H1 (cell line): ENCODE measurements around the gene GRIA3. TPM values are rescaled to one million over a fixed set of nuclear protein-coding genes. Genes with fewer than 3 reads are reported as not detected.

Experiments used
- CTCF ChIA-PET: fragments of 300-600 bp; sonication (Branson Sonifier 250); formaldehyde crosslinking; loops from one replicate; lab custom pipeline; 2021; ENCODE audit not compliant: partially characterized antibody; lab: Charles Lee
- POLR2A ChIA-PET: fragments of 300-600 bp; sonication (Branson Sonifier 250); formaldehyde crosslinking; loops from one replicate; lab custom pipeline; 2021; ENCODE audit warnings: inconsistent platforms; ENCODE audit not compliant: partially characterized antibody; lab: Charles Lee
- DNase-seq, 2 experiments: peaks; one replicate each; pipeline versions ENCODE4 v3.0.0 to v3.0.0-alpha.2; 2010 to 2022; ENCODE audit warnings: low spot score in 2 of 2, low read depth in 1 of 2, mixed read lengths in 1 of 2
- FAIRE-seq: peaks from 2 replicates; lab custom pipeline; 2011; peaks lifted over from hg19 to GRCh38; lab: Jason Lieb, UNC
- H2AFZ ChIP-seq: 2 replicates; pipeline ENCODE4 v1.8.1; 2012; ENCODE audit warnings: low read length, inconsistent platforms
- H2AK5ac ChIP-seq: 2 replicates; pipeline ENCODE4 v1.6.1; 2013; ENCODE audit warnings: low read depth, low read length
- H2BK120ac ChIP-seq: replicated peaks from 2 replicates; pipeline ENCODE3; 2013; ENCODE audit warnings: low read depth, low read length, inconsistent platforms
- H2BK12ac ChIP-seq: 2 replicates; pipeline ENCODE4 v1.6.1; 2013; ENCODE audit warnings: low read depth, low read length
- H2BK15ac ChIP-seq: 2 replicates; pipeline ENCODE4 v1.6.1; 2013; ENCODE audit warnings: low read length
- H2BK20ac ChIP-seq: 2 replicates; pipeline ENCODE4 v1.6.1; 2013; ENCODE audit warnings: low read length
- H2BK5ac ChIP-seq: 2 replicates; pipeline ENCODE4 v1.6.1; 2013; ENCODE audit warnings: low read depth, low read length
- H3K14ac ChIP-seq: 2 replicates; pipeline ENCODE4 v1.6.1; 2013; ENCODE audit warnings: inconsistent platforms; ENCODE audit not compliant: insufficient read length
- H3K18ac ChIP-seq: 2 replicates; pipeline ENCODE4 v1.6.1; 2013; ENCODE audit warnings: low read length; ENCODE audit errors: extremely low read depth
- H3K23ac ChIP-seq: 2 replicates; pipeline ENCODE4 v1.6.1; 2013; ENCODE audit warnings: inconsistent platforms; ENCODE audit not compliant: insufficient read length
- H3K23me2 ChIP-seq: 2 replicates; pipeline ENCODE4 v1.6.1; 2013; ENCODE audit warnings: low read depth, low read length
- H3K27ac ChIP-seq: 2 replicates; pipeline ENCODE4 v1.6.1; 2011; ENCODE audit warnings: low read depth, low read length, inconsistent platforms
- H3K27me3 ChIP-seq, 4 experiments: replicated peaks in 1 of 4; 1 replicate in 1 of 4; 2 replicates in 3 of 4; pipeline versions ENCODE4 v1.6.1 to v1.8.1; 2011 to 2013; ENCODE audit warnings: low read length in 3 of 4, mild to moderate bottlenecking in 3 of 4, inconsistent platforms in 2 of 4, mixed read lengths in 2 of 4, moderate library complexity in 1 of 4; ENCODE audit not compliant: control insufficient read depth in 3 of 4, insufficient read depth in 3 of 4; ENCODE audit errors: extremely low read depth in 1 of 4
- H3K36me3 ChIP-seq, 4 experiments: 2 replicates each; pipeline versions ENCODE4 v1.6.1 to v1.8.1; 2011 to 2013; ENCODE audit warnings: mild to moderate bottlenecking in 4 of 4, low read length in 3 of 4, moderate library complexity in 2 of 4, control low read depth in 1 of 4, inconsistent platforms in 1 of 4; ENCODE audit not compliant: insufficient read depth in 4 of 4, control insufficient read depth in 2 of 4
- H3K4ac ChIP-seq: replicated peaks from 2 replicates; pipeline ENCODE3; 2013; ENCODE audit warnings: low read length, low read depth, mixed read lengths, inconsistent platforms; ENCODE audit not compliant: insufficient read length
- H3K4me1 ChIP-seq, 4 experiments: replicated peaks in 1 of 4; 1 replicate in 1 of 4; 2 replicates in 3 of 4; pipeline versions ENCODE4 v1.6.1 to v1.8.1; 2011 to 2013; ENCODE audit warnings: low read length in 3 of 4, inconsistent platforms in 2 of 4, mixed read lengths in 1 of 4; ENCODE audit not compliant: insufficient read depth in 4 of 4, control insufficient read depth in 3 of 4
- H3K4me2 ChIP-seq, 2 experiments: 2 replicates each; pipeline versions ENCODE4 v1.6.1 to v1.8.1; 2011 to 2013; ENCODE audit warnings: low read depth in 2 of 2, low read length in 2 of 2, control low read depth in 1 of 2, inconsistent platforms in 1 of 2, mild to moderate bottlenecking in 1 of 2; ENCODE audit not compliant: insufficient read depth in 1 of 2
- H3K4me3 ChIP-seq, 4 experiments: fragments of 200-600, 300-600 bp in 1 of 4; sonication (generic), shearing (Covaris generic), sonication (Bioruptor Twin) in 1 of 4; 2 replicates each; pipeline versions ENCODE4 v1.5.1 to v1.8.1; 2011 to 2016; ENCODE audit warnings: low read length in 4 of 4, low read depth in 3 of 4, control low read depth in 2 of 4, inconsistent platforms in 2 of 4, mild to moderate bottlenecking in 2 of 4, mixed read lengths in 1 of 4, moderate library complexity in 1 of 4; ENCODE audit not compliant: insufficient read depth in 2 of 4; ENCODE audit errors: extremely low read depth in 1 of 4
- H3K56ac ChIP-seq: replicated peaks from 2 replicates; pipeline ENCODE3; 2013; ENCODE audit warnings: low read depth, mild to moderate bottlenecking, mixed read lengths, low read length, inconsistent platforms; ENCODE audit not compliant: insufficient read length
- H3K79me1 ChIP-seq: 2 replicates; pipeline ENCODE4 v1.6.1; 2013; ENCODE audit warnings: low read depth, low read length, control low read depth
- H3K79me2 ChIP-seq, 2 experiments: 2 replicates each; pipeline versions ENCODE4 v1.6.1 to v1.8.1; 2012 to 2013; ENCODE audit warnings: low read length in 2 of 2, mild to moderate bottlenecking in 2 of 2, inconsistent platforms in 1 of 2; ENCODE audit not compliant: insufficient read depth in 2 of 2, control insufficient read depth in 1 of 2
- H3K9ac ChIP-seq, 4 experiments: replicated peaks in 1 of 4; 1 replicate in 1 of 4; 2 replicates in 3 of 4; pipeline versions ENCODE4 v1.6.1 to v1.8.1; 2011 to 2013; ENCODE audit warnings: low read depth in 3 of 4, low read length in 3 of 4, control low read depth in 2 of 4, mild to moderate bottlenecking in 2 of 4, moderate library complexity in 2 of 4, inconsistent platforms in 1 of 4; ENCODE audit errors: extremely low read depth in 1 of 4
- H3K9me3 ChIP-seq, 2 experiments: 2 replicates each; pipeline versions ENCODE4 v1.6.1 to v1.8.1; 2012 to 2013; ENCODE audit warnings: mild to moderate bottlenecking in 2 of 2, moderate library complexity in 2 of 2, control low read depth in 1 of 2, inconsistent platforms in 1 of 2, low read depth in 1 of 2, low read length in 1 of 2, mixed read lengths in 1 of 2; ENCODE audit not compliant: insufficient read depth in 2 of 2
- H4K20me1 ChIP-seq, 2 experiments: replicated peaks in 1 of 2; 2 replicates each; pipeline versions ENCODE3 to v1.8.1; 2011 to 2013; ENCODE audit warnings: inconsistent platforms in 2 of 2, low read length in 2 of 2, mild to moderate bottlenecking in 1 of 2; ENCODE audit not compliant: insufficient read depth in 2 of 2, control insufficient read depth in 1 of 2
- H4K5ac ChIP-seq: 2 replicates; pipeline ENCODE4 v1.6.1; 2013; ENCODE audit warnings: low read length, low read depth, mixed read lengths, inconsistent platforms; ENCODE audit not compliant: insufficient read length
- H4K8ac ChIP-seq: 2 replicates; pipeline ENCODE4 v1.8.0; 2013; ENCODE audit warnings: mild to moderate bottlenecking, moderate library complexity, low read length, inconsistent platforms; ENCODE audit not compliant: insufficient read depth; ENCODE audit errors: extremely low read depth
- H4K91ac ChIP-seq: replicated peaks from 2 replicates; pipeline ENCODE3; 2013; ENCODE audit warnings: low read length, mixed read lengths, inconsistent platforms; ENCODE audit not compliant: insufficient read length
- CHD1 ChIP-seq: IDR thresholded peaks from 2 replicates; pipeline ENCODE4 v1.6.1; 2012; ENCODE audit warnings: low read depth, low read length, improper control_type of control experiment
- FOSL1 ChIP-seq: IDR thresholded peaks from 2 replicates; pipeline ENCODE4 v1.6.1; 2011; ENCODE audit warnings: mild to moderate bottlenecking, low read depth, low read length, moderate library complexity; ENCODE audit not compliant: insufficient read depth
- GABPA ChIP-seq: IDR thresholded peaks from 2 replicates; pipeline ENCODE4 v1.6.1; 2011; ENCODE audit warnings: mild to moderate bottlenecking, low read length, moderate library complexity, borderline replicate concordance; ENCODE audit not compliant: insufficient read depth
- WGBS, 2 experiments: shearing (Covaris generic) in 1 of 2; methylation state at CpG; one replicate each; pipeline versions ENCODE4 v1.1.6 to v1.1.7; 2013 to 2015; ENCODE audit warnings: low lambda C conversion rate in 2 of 2, mixed read lengths in 2 of 2, inconsistent platforms in 1 of 2, low coverage in 1 of 2, missing lambda C conversion rate in 1 of 2; ENCODE audit not compliant: insufficient replicate concordance in 2 of 2, insufficient coverage in 1 of 2, insufficient read length in 1 of 2; ENCODE audit errors: extremely low coverage in 1 of 2, missing lambda C conversion rate in 1 of 2; 5-methylcytosine and 5-hydroxymethylcytosine counted together
- polyA plus RNA-seq, 7 experiments: library from polyadenylated mRNA; depleted of rRNA in 3 of 7; stranded (reverse) in 5 of 7; unstranded in 2 of 7; fragments of >200 nt in 5 of 7; fragments of 200-250 nt in 2 of 7; gene quantifications; 1 replicate in 5 of 7; 2 replicates in 1 of 7; 4 replicates in 1 of 7; pipeline versions ENCODE4 v1.2.1 to v1.2.3, GENCODE V29; 2011 to 2013; ENCODE audit warnings: missing spikeins in 2 of 7, mixed read lengths in 2 of 7
- total RNA-seq: library from RNA; stranded (reverse); fragmentation: NEBNext Ultra II Directional; extraction: Animal tissue kit (Norgen Biotek cat#: 25700); gene quantifications from 2 replicates; pipeline ENCODE4 v1.2.1, GENCODE V29; 2021

The GRIA3 gene
- total and polyA plus RNA-seq, 2 of the 8 experiments (the other 6 are each of a cell fraction or from before 2014, with no cell fraction given) = 2.6 to 3.0 TPM

DNA sequence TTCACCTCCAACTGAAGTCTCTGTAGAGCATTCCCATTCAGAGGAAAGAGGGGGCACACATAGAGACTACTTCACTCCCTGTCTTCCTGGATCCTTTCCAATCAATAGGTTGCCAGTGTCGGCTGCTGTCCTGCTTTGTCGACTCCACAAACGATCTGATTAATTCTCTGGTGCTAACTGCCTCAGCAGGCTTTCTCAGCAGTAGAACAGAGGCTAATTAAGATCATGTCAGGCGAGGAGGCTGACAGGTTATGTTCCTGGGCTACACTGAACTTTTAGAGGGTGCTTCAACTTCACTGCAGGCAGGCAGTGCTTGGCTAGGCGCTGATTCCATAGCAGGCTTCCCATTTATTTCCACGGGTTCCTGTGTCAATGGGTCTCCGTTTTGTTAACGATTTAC lies 79.2 kb downstream of the GRIA3 start:
- FAIRE-seq = no peak
- Histone ChIP-seq H3K4me3 (no peak overlapping the region), H3K4me2 (peak overlapping the region in 1 of 2 experiments; percentile 21; a peak in 2 of 4 replicates)

More for the DNA sequence above, 79.2 kb downstream of the GRIA3 start:
- Histone ChIP-seq H3K14ac (no peak overlapping the region), H3K9ac (no peak overlapping the region), H2BK20ac (no peak overlapping the region), H3K9me3 (no peaks in the 10 kb centered on the region), H2BK15ac (no peak overlapping the region), H3K4me1 (no peaks in the 10 kb centered on the region; a peak in 1 of 7 replicates), H4K20me1 (no peaks in the 10 kb centered on the region), H3K79me1 (no peaks in the 10 kb centered on the region), H4K91ac (no peak overlapping the region), H3K79me2 (no peaks in the 10 kb centered on the region), H3K18ac (no peak overlapping the region), H2BK12ac (no peak overlapping the region), H3K27ac (no peak overlapping the region), H2AFZ (no peak overlapping the region), H3K23me2 (no peaks in the 10 kb centered on the region), H3K27me3 (no peaks in the 10 kb centered on the region)
- CTCF ChIA-PET = no interaction called here
- TF ChIP-seq CHD1 = no peak
- no peak for TF ChIP-seq FOSL1
- TF ChIP-seq GABPA = no peak
- TF ChIP-seq, all 59 proteins: peak for 0
- Histone ChIP-seq H2BK120ac (no peak overlapping the region), H4K5ac (no peak overlapping the region), H4K8ac (no peak overlapping the region), H3K23ac (no peak overlapping the region), H3K56ac (no peak overlapping the region), H3K36me3 (no peaks in the 10 kb centered on the region), H2BK5ac (no peak overlapping the region), H3K4ac (no peak overlapping the region), H2AK5ac (no peak overlapping the region)
- peak in 1 of 2 experiments; percentile 41 for DNase-seq
- POLR2A ChIA-PET = no interaction called here
- WGBS, 2 experiments = 41% methylated on average over 8 of the region's 8 CpGs; no CpG with 5 or more reads in 1 of the 2 experiments
